Measurements from ENCODE around the gene COBLL1. TPM values are rescaled to one million over a fixed set of nuclear protein-coding genes. Genes with fewer than 3 reads are reported as not detected.

COBLL1 gene
- total RNA-seq, 1 experiment from 2014 or later: 4.4 TPM

- no peaks in the 10 kb centered on the region for H3K9me3 ChIP-seq (ENCODE audit: control insufficient read depth, insufficient read depth, low read depth, low read length)
- H3K4me3 ChIP-seq (ENCODE audit: low read depth in 2 of 2, low read length in 2 of 2): no peak overlapping the region
- intact Hi-C loops (cut with micrococcal nuclease; ENCODE audit: unreplicated experiment): no loop called here
- no peak overlapping the region for H3K27ac ChIP-seq (ENCODE audit: low read length)
- no peaks in the 10 kb centered on the region for H3K27me3 ChIP-seq (ENCODE audit: control insufficient read depth, insufficient read depth, low read length)
- POLR2A ChIA-PET: no interaction called here
- in situ Hi-C loops (cut with HindIII; ENCODE audit: low pct_unique_long_range_greater_than_20kb, low sequenced_read_pairs): no loop called here
- no peaks in the 10 kb centered on the region for H3K4me1 ChIP-seq (ENCODE audit: control insufficient read depth, insufficient read depth, low read length)
- no peaks in the 10 kb centered on the region; the same call in 1 of the 2 replicates for H3K36me3 ChIP-seq (ENCODE audit: control insufficient read depth, insufficient read depth, low read length)
- TF ChIP-seq REST (IDR thresholded peaks at IDR 0.05; ENCODE audit: insufficient read depth in 1 of 2, low read depth in 2 of 2, low read length in 1 of 2) (no peak), POLR2AphosphoS5 (IDR thresholded peaks at IDR 0.05; ENCODE audit: low read depth, low read length) (no peak), TCF7L2 (IDR thresholded peaks at IDR 0.05; ENCODE audit: low read depth, low read length) (no peak), SIN3A (IDR thresholded peaks at IDR 0.05; ENCODE audit: borderline replicate concordance, insufficient read depth, low read depth, low read length) (no peak), CTCF (IDR thresholded peaks at IDR 0.05) (no peak)
- ATAC-seq (no peak), DNase-seq (ENCODE audit: low read depth, low spot score) (no peak)
- BruUV-seq (replicated peaks): no TSS peak
- CTCF ChIA-PET: no interaction called here
These were observed 127.2 kb downstream of the COBLL1 start for GRCh38 chr2:164714471-164714870.

- H3K36me3 ChIP-seq (ENCODE audit: control insufficient read depth, insufficient read depth, low read length): no peaks in the 10 kb centered on the region; the same call in 1 of the 2 replicates
- H3K27ac ChIP-seq (ENCODE audit: low read length): no peak overlapping the region
- no peaks in the 10 kb centered on the region for H3K4me1 ChIP-seq (ENCODE audit: control insufficient read depth, insufficient read depth, low read length)
- H3K4me3 ChIP-seq (ENCODE audit: low read depth in 2 of 2, low read length in 2 of 2): no peak overlapping the region
- H3K27me3 ChIP-seq (ENCODE audit: control insufficient read depth, insufficient read depth, low read length): no peaks in the 10 kb centered on the region
- no peak for DNase-seq (ENCODE audit: low read depth, low spot score)
- TF ChIP-seq TCF7L2 (IDR thresholded peaks at IDR 0.05; ENCODE audit: low read depth, low read length): no peak
- no peak for TF ChIP-seq CTCF (IDR thresholded peaks at IDR 0.05)
- no peak for TF ChIP-seq REST (IDR thresholded peaks at IDR 0.05; ENCODE audit: insufficient read depth in 1 of 2, low read depth in 2 of 2, low read length in 1 of 2)
- no peak for TF ChIP-seq SIN3A (IDR thresholded peaks at IDR 0.05; ENCODE audit: borderline replicate concordance, insufficient read depth, low read depth, low read length)
- no peak for TF ChIP-seq POLR2AphosphoS5 (IDR thresholded peaks at IDR 0.05; ENCODE audit: low read depth, low read length)
- no TSS peak for BruUV-seq (replicated peaks)
- in situ Hi-C loops (cut with HindIII; ENCODE audit: low pct_unique_long_range_greater_than_20kb, low sequenced_read_pairs) (no loop called here), intact Hi-C loops (cut with micrococcal nuclease; ENCODE audit: unreplicated experiment) (no loop called here)
- ChIA-PET POLR2A (no interaction called here), CTCF (no interaction called here)
- ATAC-seq: no peak
- no peaks in the 10 kb centered on the region for H3K9me3 ChIP-seq (ENCODE audit: control insufficient read depth, insufficient read depth, low read depth, low read length)
These were observed 129.9 kb downstream of the COBLL1 start for GRCh38 chr2:164711766-164712138.

All from Panc1 (cell line).